GM23338 (cell line): ENCODE results near the gene OOEP. TPM values are rescaled to one million over a fixed set of nuclear protein-coding genes. Genes with fewer than 3 reads are reported as not detected.

ENCODE experiments used
- ATAC-seq: fragments of 200-7000 bp; cut with Tn5 transposase; 3 replicates; pipeline ENCODE4 v1.9.1; 2020
- DNase-seq: peaks from one replicate; pipeline ENCODE4 v3.0.0-alpha.2; 2015; ENCODE audit warnings: low spot score
- H2AFZ ChIP-seq: fragments of 200-600 bp; sonication (generic); 2 replicates; pipeline ENCODE4 v1.8.0; 2016; ENCODE audit warnings: antibody characterized with exemption, mild to moderate bottlenecking, moderate library complexity
- H3F3A ChIP-seq: fragments of 200-600 bp; sonication (generic); replicated peaks from 2 replicates; pipeline ENCODE4 v1.8.0; 2017; ENCODE audit warnings: antibody characterized with exemption, mixed run types, low read depth
- H3K27ac ChIP-seq: fragments of 200-600 bp; sonication (generic); 2 replicates; pipeline ENCODE4 v1.6.1; 2016; ENCODE audit warnings: low read depth
- H3K27me3 ChIP-seq: fragments of 200-600 bp; sonication (generic); 2 replicates; pipeline ENCODE4 v1.8.0; 2016; ENCODE audit warnings: mild to moderate bottlenecking, mixed run types, moderate library complexity; ENCODE audit not compliant: insufficient read depth
- H3K36me3 ChIP-seq: fragments of 200-600 bp; sonication (generic); 2 replicates; pipeline ENCODE4 v1.8.0; 2016; ENCODE audit warnings: mild to moderate bottlenecking; ENCODE audit not compliant: insufficient read depth
- H3K4me1 ChIP-seq: fragments of 200-600 bp; sonication (generic); 2 replicates; pipeline ENCODE4 v1.8.0; 2016; ENCODE audit warnings: mild to moderate bottlenecking, moderate library complexity; ENCODE audit not compliant: insufficient read depth
- H3K4me2 ChIP-seq: fragments of 200-600 bp; sonication (generic); 2 replicates; pipeline ENCODE4 v1.7.1; 2017; ENCODE audit warnings: mixed run types
- H3K4me3 ChIP-seq: fragments of 200-600 bp; sonication (generic); 2 replicates; pipeline ENCODE4 v1.6.1; 2016; ENCODE audit warnings: mixed run types
- H3K79me2 ChIP-seq: fragments of 200-600 bp; sonication (generic); replicated peaks from 2 replicates; pipeline ENCODE4 v1.8.0; 2017; ENCODE audit warnings: mild to moderate bottlenecking; ENCODE audit not compliant: insufficient read depth
- H3K9me2 ChIP-seq: fragments of 200-600 bp; sonication (generic); 2 replicates; pipeline ENCODE4 v1.8.0; 2017; ENCODE audit not compliant: insufficient read depth
- H4K20me1 ChIP-seq: fragments of 200-600 bp; sonication (generic); replicated peaks from 2 replicates; pipeline ENCODE4 v1.8.0; 2017; ENCODE audit warnings: mild to moderate bottlenecking; ENCODE audit not compliant: insufficient read depth
- H3K27ac Mint-ChIP-seq: 2 replicates; pipeline ENCODE4 v1.8.0; 2020; ENCODE audit warnings: inconsistent platforms, mild to moderate bottlenecking, moderate library complexity, mixed read lengths
- H3K27me3 Mint-ChIP-seq: 3 replicates; pipeline ENCODE4 v1.8.0; 2022; ENCODE audit warnings: low read depth, mild to moderate bottlenecking, moderate library complexity, mixed read lengths, inconsistent platforms; ENCODE audit not compliant: insufficient read depth, poor library complexity
- H3K36me3 Mint-ChIP-seq: 3 replicates; pipeline ENCODE4 v1.8.0; 2021; ENCODE audit warnings: low read depth, mild to moderate bottlenecking, inconsistent platforms, moderate library complexity, mixed read lengths
- H3K4me1 Mint-ChIP-seq: 3 replicates; pipeline ENCODE4 v1.8.0; 2020; ENCODE audit warnings: mild to moderate bottlenecking, inconsistent platforms, mixed read lengths
- H3K4me3 Mint-ChIP-seq: 3 replicates; pipeline ENCODE4 v1.8.0; 2021; ENCODE audit warnings: moderate library complexity, mild to moderate bottlenecking, inconsistent platforms, mixed read lengths
- H3K9me3 Mint-ChIP-seq: 3 replicates; pipeline ENCODE4 v1.8.0; 2020; ENCODE audit warnings: moderate library complexity, mild to moderate bottlenecking, inconsistent platforms, mixed read lengths
- CREB1 ChIP-seq: fragments of 250-450 bp; sonication (Bioruptor Pico); IDR thresholded peaks from 2 replicates; pipeline ENCODE4 v1.5.0; 2020; ENCODE audit warnings: low read depth, mild to moderate bottlenecking, moderate library complexity
- EZH2phosphoT487 ChIP-seq: fragments of 200-600 bp; sonication (generic); IDR thresholded peaks from one replicate; pipeline ENCODE4 v1.8.1; 2018; ENCODE audit warnings: antibody characterized with exemption; ENCODE audit not compliant: unreplicated experiment
- JUNB ChIP-seq: IDR thresholded peaks from one replicate; pipeline ENCODE4 v1.6.1; 2016; ENCODE audit warnings: antibody characterized with exemption; ENCODE audit not compliant: unreplicated experiment
- NANOG ChIP-seq: IDR thresholded peaks from 2 replicates; pipeline ENCODE4 v1.6.1; 2016; ENCODE audit warnings: antibody characterized with exemption, borderline replicate concordance
- POLR2AphosphoS5 ChIP-seq: IDR thresholded peaks from 2 replicates; pipeline ENCODE4 v1.6.1; 2016; ENCODE audit warnings: antibody characterized with exemption, low read depth
- STAT1 ChIP-seq: IDR thresholded peaks from one replicate; pipeline ENCODE4 v1.6.1; 2016; ENCODE audit warnings: antibody characterized with exemption; ENCODE audit not compliant: unreplicated experiment
- ZNF114 ChIP-seq: fragments of 250-450 bp; sonication (Bioruptor Pico); IDR thresholded peaks from 2 replicates; pipeline ENCODE4 v1.5.0; 2020; ENCODE audit warnings: mild to moderate bottlenecking, moderate library complexity
- ZNF331 ChIP-seq: fragments of 250-450 bp; sonication (Bioruptor Pico); IDR thresholded peaks from 2 replicates; pipeline ENCODE4 v1.5.0; 2020; ENCODE audit warnings: low read depth, mild to moderate bottlenecking, moderate library complexity
- polyA plus RNA-seq: library from polyadenylated mRNA; unstranded; fragments of >200 nt; fragmentation: Nextera tagmentation; extraction: Ambion mirVana; gene quantifications from 2 replicates; pipeline ENCODE4 v1.2.1, GENCODE V29; 2016
- total RNA-seq: library from RNA; depleted of rRNA; stranded (reverse); fragments of >200 nt; shearing (Covaris generic); gene quantifications from 2 replicates; pipeline ENCODE4 v1.2.3, GENCODE V29; 2014
- TF ChIP-seq, protein P1 (sequence below), 2 experiments: fragments of 200-600 bp in 1 of 2; sonication (generic) in 1 of 2; conservative IDR thresholded peaks; 2 replicates each; pipeline versions ENCODE4 v1.5.1 to v1.6.1; 2016 to 2017; ENCODE audit warnings: antibody characterized with exemption in 2 of 2, low read depth in 2 of 2, mild to moderate bottlenecking in 2 of 2, moderate library complexity in 1 of 2
- TF ChIP-seq, protein P2 (sequence below): IDR thresholded peaks from one replicate; pipeline ENCODE4 v1.6.1; 2018; ENCODE audit warnings: antibody characterized with exemption; ENCODE audit not compliant: unreplicated experiment
- TF ChIP-seq, protein P3 (sequence below): IDR thresholded peaks from 2 replicates; pipeline ENCODE4 v1.6.1; 2016; ENCODE audit warnings: antibody characterized with exemption

OOEP gene
- total and polyA plus RNA-seq, 2 experiments from 2014 or later: 0.73 TPM; not detected in 1

DNA sequence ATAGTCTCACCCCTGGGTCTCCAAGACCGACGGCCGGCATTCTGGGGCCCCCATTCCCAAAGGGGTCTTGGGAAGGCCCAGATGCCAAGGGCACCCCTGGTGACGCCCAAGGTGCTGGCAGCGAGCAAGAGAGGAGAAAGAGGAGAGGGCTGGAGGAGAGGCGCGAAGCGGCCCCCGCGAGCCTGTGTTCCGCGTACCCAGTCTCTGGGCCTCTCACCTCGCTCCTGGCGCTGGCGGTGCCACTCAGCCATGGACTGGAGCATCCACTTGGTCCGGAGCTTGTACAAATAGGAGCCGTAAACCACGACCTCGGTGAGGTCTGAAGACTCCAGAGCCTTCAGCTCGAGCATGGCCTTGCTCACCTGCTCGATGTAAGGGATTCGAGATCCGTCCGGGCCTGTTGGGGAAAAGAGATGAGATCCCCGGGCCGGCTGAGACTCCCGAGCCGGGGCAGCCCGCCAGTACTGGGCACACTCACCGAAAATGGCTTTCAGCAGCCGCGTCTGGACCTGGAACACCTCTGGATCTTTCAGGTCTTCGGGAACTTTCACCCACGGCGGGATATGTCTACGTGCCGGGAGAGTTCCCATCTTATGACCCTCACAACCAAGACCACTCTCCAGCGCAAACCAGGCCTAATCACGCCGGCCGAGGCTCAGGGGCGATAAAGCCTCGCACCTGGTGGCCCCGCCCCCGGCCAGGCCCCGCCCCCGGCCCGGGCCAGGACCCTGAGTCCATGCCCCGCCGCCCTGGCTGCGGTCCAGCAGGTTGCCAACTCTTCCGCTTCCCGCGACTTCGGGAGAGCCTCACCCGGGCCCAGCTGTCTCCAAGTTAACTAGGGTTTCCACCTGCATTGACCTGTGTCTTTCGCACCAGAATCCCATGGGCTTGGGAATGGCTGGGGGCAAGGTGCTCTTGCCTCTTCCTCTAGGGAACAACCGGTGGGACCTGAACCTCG is 15.8 kb downstream of the OOEP start, which contains the start of gene DPPA5 (continued):
- TF ChIP-seq, protein P1, sequence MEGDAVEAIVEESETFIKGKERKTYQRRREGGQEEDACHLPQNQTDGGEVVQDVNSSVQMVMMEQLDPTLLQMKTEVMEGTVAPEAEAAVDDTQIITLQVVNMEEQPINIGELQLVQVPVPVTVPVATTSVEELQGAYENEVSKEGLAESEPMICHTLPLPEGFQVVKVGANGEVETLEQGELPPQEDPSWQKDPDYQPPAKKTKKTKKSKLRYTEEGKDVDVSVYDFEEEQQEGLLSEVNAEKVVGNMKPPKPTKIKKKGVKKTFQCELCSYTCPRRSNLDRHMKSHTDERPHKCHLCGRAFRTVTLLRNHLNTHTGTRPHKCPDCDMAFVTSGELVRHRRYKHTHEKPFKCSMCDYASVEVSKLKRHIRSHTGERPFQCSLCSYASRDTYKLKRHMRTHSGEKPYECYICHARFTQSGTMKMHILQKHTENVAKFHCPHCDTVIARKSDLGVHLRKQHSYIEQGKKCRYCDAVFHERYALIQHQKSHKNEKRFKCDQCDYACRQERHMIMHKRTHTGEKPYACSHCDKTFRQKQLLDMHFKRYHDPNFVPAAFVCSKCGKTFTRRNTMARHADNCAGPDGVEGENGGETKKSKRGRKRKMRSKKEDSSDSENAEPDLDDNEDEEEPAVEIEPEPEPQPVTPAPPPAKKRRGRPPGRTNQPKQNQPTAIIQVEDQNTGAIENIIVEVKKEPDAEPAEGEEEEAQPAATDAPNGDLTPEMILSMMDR (conservative IDR thresholded peaks at IDR 0.05; ENCODE audit: low read depth in 2 of 2): no peak
- TF ChIP-seq ZNF331 (CRISPR knock-in tag) (no peak), EZH2phosphoT487 (no peak), STAT1 (no peak), ZNF114 (CRISPR knock-in tag) (no peak), JUNB (no peak)
- TF ChIP-seq, protein P2, sequence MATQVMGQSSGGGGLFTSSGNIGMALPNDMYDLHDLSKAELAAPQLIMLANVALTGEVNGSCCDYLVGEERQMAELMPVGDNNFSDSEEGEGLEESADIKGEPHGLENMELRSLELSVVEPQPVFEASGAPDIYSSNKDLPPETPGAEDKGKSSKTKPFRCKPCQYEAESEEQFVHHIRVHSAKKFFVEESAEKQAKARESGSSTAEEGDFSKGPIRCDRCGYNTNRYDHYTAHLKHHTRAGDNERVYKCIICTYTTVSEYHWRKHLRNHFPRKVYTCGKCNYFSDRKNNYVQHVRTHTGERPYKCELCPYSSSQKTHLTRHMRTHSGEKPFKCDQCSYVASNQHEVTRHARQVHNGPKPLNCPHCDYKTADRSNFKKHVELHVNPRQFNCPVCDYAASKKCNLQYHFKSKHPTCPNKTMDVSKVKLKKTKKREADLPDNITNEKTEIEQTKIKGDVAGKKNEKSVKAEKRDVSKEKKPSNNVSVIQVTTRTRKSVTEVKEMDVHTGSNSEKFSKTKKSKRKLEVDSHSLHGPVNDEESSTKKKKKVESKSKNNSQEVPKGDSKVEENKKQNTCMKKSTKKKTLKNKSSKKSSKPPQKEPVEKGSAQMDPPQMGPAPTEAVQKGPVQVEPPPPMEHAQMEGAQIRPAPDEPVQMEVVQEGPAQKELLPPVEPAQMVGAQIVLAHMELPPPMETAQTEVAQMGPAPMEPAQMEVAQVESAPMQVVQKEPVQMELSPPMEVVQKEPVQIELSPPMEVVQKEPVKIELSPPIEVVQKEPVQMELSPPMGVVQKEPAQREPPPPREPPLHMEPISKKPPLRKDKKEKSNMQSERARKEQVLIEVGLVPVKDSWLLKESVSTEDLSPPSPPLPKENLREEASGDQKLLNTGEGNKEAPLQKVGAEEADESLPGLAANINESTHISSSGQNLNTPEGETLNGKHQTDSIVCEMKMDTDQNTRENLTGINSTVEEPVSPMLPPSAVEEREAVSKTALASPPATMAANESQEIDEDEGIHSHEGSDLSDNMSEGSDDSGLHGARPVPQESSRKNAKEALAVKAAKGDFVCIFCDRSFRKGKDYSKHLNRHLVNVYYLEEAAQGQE: no peak
- TF ChIP-seq, protein P3, sequence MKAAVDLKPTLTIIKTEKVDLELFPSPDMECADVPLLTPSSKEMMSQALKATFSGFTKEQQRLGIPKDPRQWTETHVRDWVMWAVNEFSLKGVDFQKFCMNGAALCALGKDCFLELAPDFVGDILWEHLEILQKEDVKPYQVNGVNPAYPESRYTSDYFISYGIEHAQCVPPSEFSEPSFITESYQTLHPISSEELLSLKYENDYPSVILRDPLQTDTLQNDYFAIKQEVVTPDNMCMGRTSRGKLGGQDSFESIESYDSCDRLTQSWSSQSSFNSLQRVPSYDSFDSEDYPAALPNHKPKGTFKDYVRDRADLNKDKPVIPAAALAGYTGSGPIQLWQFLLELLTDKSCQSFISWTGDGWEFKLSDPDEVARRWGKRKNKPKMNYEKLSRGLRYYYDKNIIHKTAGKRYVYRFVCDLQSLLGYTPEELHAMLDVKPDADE: no peak

DNA sequence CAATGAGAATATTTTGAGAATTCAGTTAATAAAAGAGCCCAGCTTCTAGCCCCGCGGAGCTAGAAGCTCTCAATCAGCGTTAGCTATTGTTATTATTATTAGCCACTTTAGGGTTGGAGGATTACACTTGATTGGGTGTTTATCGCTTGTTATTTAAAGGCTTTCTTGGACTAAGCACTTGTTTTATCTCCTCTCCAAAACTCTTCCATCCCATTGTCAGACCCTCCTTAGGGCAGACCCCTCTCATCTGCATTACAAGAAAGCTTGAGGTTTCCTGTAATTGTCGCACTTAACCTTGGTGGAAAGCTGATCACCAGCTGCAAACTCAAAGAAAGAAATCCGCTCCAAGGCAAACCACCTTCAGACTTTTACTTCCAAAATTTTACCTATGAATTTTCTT is 20.4 kb downstream of the OOEP start:
- peak; percentile 93 for DNase-seq
- Histone ChIP-seq H2AFZ (no peak overlapping the region), H3K4me3 (peak overlapping the region; percentile 5; the same call in 1 of the 2 replicates), H3K4me2 (peak overlapping the region; percentile 48; the same call in 1 of the 2 replicates), H3K9me2 (no peaks in the 10 kb centered on the region; the same call in 1 of the 2 replicates), H4K20me1 (no peaks in the 10 kb centered on the region), H3K79me2 (no peaks in the 10 kb centered on the region), H3K4me1 (peaks cover 35% of the 10 kb centered on the region), H3F3A (0 out of 2 replicates have a peak, but pooled peaks cover 9% of the 10 kb centered on the region), H3K27me3 (no peaks in the 10 kb centered on the region), H3K36me3 (no peaks in the 10 kb centered on the region), H3K27ac (peak overlapping the region; percentile 84)
- Mint-ChIP-seq H3K27ac (peak overlapping the region; percentile 71), H3K27me3 (peaks cover 22% of the 10 kb centered on the region), H3K4me3 (peak overlapping the region; percentile 33; the same call in 2 of the 3 replicates), H3K36me3 (peaks cover 7% of the 10 kb centered on the region; the same call in 2 of the 3 replicates), H3K9me3 (peaks cover 12% of the 10 kb centered on the region; the same call in 2 of the 3 replicates), H3K4me1 (peaks cover 36% of the 10 kb centered on the region)
- ATAC-seq: peak; percentile 92
- no peak for TF ChIP-seq POLR2AphosphoS5
- TF ChIP-seq CREB1 (CRISPR knock-in tag): peak; percentile 42; the same call in 1 of the 2 replicates
- TF ChIP-seq, protein P3: no peak
- TF ChIP-seq NANOG: peak; percentile 99
